HAP-1 (cell line): ENCODE data around the gene AFDN.

ENCODE experiments used
- DNase-seq, 2 experiments: peaks; one replicate each; pipeline ENCODE4 v3.0.0-alpha.2; 2016 to 2020; ENCODE audit warnings: low spot score in 2 of 2
- H3K27me3 ChIP-seq: fragments of 250-450 bp; sonication (Bioruptor Pico); 2 replicates; pipeline ENCODE4 v1.5.1; 2020; ENCODE audit warnings: low read depth, mild to moderate bottlenecking, moderate library complexity
- H3K36me3 ChIP-seq: fragments of 250-450 bp; sonication (Bioruptor Pico); replicated peaks from 2 replicates; pipeline ENCODE4 v1.5.1; 2020; ENCODE audit warnings: mild to moderate bottlenecking
- H3K4me1 ChIP-seq: fragments of 250-450 bp; sonication (Bioruptor Pico); 2 replicates; pipeline ENCODE4 v1.5.1; 2020; ENCODE audit warnings: mild to moderate bottlenecking
- H3K4me3 ChIP-seq: fragments of 250-450 bp; sonication (Bioruptor Pico); 2 replicates; pipeline ENCODE4 v1.5.1; 2020; ENCODE audit warnings: mild to moderate bottlenecking, moderate library complexity
- H3K9me3 ChIP-seq: fragments of 250-450 bp; sonication (Bioruptor Pico); 2 replicates; pipeline ENCODE4 v1.5.1; 2020; ENCODE audit warnings: mild to moderate bottlenecking, moderate library complexity
- in situ Hi-C: fragments of 300-500 bp; cut with MboI; formaldehyde crosslinking; loops from 3 replicates; pipeline ENCODE4 v1.14.3; 2020; ENCODE audit warnings: low sequenced_read_pairs, inconsistent platforms, mixed read lengths

The AFDN gene

DNA sequence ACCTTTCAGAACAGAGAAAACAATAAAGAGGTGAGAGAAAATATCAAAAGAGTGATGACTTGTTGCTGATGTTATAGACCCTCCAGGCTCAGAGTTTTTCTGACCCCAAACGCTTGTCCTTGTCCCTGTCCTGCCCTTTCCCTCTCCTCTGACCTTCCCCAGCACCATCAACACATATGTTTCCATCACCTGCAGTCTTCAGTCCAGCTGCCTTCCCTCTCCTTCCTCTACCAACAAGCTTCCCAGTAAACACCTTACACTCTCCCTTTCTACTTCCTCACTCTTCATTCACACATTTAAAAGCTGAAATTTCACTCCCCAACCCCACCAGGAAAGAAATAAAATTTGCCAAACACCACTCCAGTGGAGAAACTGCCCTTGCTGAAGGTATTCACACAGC, 25.4 kb upstream of the AFDN start:
- in situ Hi-C loops, result no loop called here
- no peaks in the 10 kb centered on the region for H3K9me3 ChIP-seq
- no peaks in the 10 kb centered on the region for H3K36me3 ChIP-seq
- peaks cover 6% of the 10 kb centered on the region; the same call in 1 of the 2 replicates for H3K4me1 ChIP-seq
- DNase-seq, result no peak
- no peak overlapping the region for H3K4me3 ChIP-seq
- H3K27me3 ChIP-seq, result no peaks in the 10 kb centered on the region

DNA sequence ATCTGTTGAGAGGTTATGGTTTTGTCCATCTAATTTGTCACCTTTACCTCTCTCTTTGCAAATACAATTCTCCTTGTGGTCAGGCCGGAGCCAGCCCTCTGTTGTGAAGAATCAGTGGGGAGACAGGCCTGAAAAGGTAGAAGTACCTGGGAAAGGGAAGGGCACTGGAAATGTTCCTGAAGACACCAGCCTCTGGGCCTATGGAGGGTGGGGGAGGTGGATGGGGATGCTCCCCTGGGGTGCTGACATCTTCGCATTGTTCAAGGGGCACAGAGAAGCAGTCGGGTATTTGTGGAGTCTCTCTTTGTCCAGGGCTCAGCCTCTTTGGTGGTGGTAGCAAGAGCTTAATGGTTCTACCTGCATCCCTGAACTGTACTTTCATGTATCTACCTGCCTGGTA, 24.4 kb upstream of the AFDN start:
- Histone ChIP-seq H3K4me3 (no peak overlapping the region), H3K9me3 (no peaks in the 10 kb centered on the region), H3K4me1 (peaks cover 6% of the 10 kb centered on the region; the same call in 1 of the 2 replicates), H3K36me3 (no peaks in the 10 kb centered on the region), H3K27me3 (no peaks in the 10 kb centered on the region)
- in situ Hi-C loops, result no loop called here
- DNase-seq, result no peak

- no peaks in the 10 kb centered on the region for H3K9me3 ChIP-seq
- DNase-seq, result no peak
- in situ Hi-C loops, result no loop called here
These were observed 22.9 kb upstream of the AFDN start for GRCh38 chr6:167803816-167804215.

GRCh38 chr6:167804281-167805013, 22.3 kb upstream of the AFDN start:
- H3K27me3 ChIP-seq, result no peaks in the 10 kb centered on the region
- H3K9me3 ChIP-seq, result no peaks in the 10 kb centered on the region
- in situ Hi-C loops, result no loop called here
- no peak for DNase-seq
- no peaks in the 10 kb centered on the region for H3K4me1 ChIP-seq
- no peak overlapping the region for H3K4me3 ChIP-seq
- no peaks in the 10 kb centered on the region for H3K36me3 ChIP-seq

More at GRCh38 chr6:167803816-167804215, 22.9 kb upstream of the AFDN start:
- no peak overlapping the region for H3K4me3 ChIP-seq
- no peaks in the 10 kb centered on the region for H3K4me1 ChIP-seq
- H3K27me3 ChIP-seq, result no peaks in the 10 kb centered on the region
- H3K36me3 ChIP-seq, result no peaks in the 10 kb centered on the region

- DNase-seq, result no peak
- in situ Hi-C loops, result no loop called here
These were observed 21.2 kb upstream of the AFDN start for GRCh38 chr6:167805349-167806060.

DNA sequence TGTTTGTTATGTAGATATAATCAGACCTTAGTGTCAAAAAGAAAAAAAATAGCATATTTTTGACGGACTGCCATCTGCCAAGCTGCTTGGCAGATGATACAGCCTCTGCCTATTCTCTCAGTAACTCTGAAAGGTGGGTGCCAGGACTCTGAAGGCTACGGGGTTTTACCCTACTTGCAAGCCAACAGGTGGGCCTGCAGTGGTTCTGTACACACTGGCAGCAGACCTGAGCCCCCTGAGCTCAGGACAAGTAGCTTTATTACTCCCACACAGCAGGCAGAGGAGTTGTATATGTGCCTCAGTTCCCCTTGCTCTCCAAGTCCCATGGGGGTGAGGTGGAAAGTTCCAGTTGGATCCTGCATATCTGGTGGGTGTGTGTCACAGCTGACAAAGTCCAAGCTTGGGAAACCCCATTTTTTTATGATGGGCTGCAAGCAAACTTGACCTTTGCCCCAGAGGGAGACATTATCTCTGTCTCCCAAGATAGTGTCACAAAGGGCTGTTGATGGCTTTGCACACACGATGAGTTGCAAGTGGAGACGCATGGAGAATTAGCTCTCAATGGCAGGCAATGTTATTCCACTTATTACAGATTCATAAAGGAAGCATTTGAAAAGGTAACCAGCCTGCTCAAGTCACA, 20.5 kb upstream of the AFDN start:
- H3K4me1 ChIP-seq, result no peaks in the 10 kb centered on the region
- H3K9me3 ChIP-seq, result no peaks in the 10 kb centered on the region
- H3K4me3 ChIP-seq, result no peak overlapping the region
- DNase-seq, result no peak
- in situ Hi-C loops, result no loop called here
- no peaks in the 10 kb centered on the region for H3K36me3 ChIP-seq
- H3K27me3 ChIP-seq, result no peaks in the 10 kb centered on the region

More at GRCh38 chr6:167805349-167806060, 21.2 kb upstream of the AFDN start:
- H3K9me3 ChIP-seq, result no peaks in the 10 kb centered on the region
- no peak overlapping the region for H3K4me3 ChIP-seq
- no peaks in the 10 kb centered on the region for H3K4me1 ChIP-seq
- H3K27me3 ChIP-seq, result no peaks in the 10 kb centered on the region
- no peaks in the 10 kb centered on the region for H3K36me3 ChIP-seq

DNA sequence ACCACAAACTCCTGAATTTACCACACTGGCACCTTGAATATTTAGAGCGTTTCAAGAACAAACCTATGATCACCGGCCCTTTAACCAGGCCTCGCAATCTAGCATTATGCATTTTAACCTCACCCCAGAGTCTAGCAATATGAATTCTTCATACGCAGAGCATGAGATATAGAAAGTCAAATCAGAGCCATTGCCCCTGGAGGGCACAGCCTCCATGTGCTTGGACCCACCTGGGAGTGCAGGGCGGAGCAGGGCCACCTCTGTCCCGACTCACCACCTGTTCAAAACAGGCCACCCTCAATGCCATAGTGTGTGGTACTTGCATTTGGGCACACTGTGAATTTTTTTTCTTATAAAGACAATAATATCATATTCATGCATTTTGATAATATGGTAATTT, 19.5 kb upstream of the AFDN start:
- in situ Hi-C loops, result no loop called here
- H3K9me3 ChIP-seq, result no peaks in the 10 kb centered on the region
- H3K36me3 ChIP-seq, result no peaks in the 10 kb centered on the region
- no peak for DNase-seq
- H3K4me3 ChIP-seq, result no peak overlapping the region
- no peaks in the 10 kb centered on the region for H3K27me3 ChIP-seq
- H3K4me1 ChIP-seq, result no peaks in the 10 kb centered on the region

GRCh38 chr6:167807756-167808155, 19.0 kb upstream of the AFDN start:
- no peak for DNase-seq
- Histone ChIP-seq H3K36me3 (no peaks in the 10 kb centered on the region), H3K9me3 (no peaks in the 10 kb centered on the region), H3K4me3 (no peak overlapping the region), H3K27me3 (no peaks in the 10 kb centered on the region), H3K4me1 (no peaks in the 10 kb centered on the region)
- in situ Hi-C loops, result no loop called here

GRCh38 chr6:167811040-167811439, 15.7 kb upstream of the AFDN start:
- Histone ChIP-seq H3K9me3 (no peaks in the 10 kb centered on the region), H3K27me3 (no peaks in the 10 kb centered on the region), H3K4me3 (no peak overlapping the region), H3K4me1 (no peaks in the 10 kb centered on the region), H3K36me3 (no peaks in the 10 kb centered on the region)
- in situ Hi-C loops, result no loop called here
- no peak for DNase-seq

DNA sequence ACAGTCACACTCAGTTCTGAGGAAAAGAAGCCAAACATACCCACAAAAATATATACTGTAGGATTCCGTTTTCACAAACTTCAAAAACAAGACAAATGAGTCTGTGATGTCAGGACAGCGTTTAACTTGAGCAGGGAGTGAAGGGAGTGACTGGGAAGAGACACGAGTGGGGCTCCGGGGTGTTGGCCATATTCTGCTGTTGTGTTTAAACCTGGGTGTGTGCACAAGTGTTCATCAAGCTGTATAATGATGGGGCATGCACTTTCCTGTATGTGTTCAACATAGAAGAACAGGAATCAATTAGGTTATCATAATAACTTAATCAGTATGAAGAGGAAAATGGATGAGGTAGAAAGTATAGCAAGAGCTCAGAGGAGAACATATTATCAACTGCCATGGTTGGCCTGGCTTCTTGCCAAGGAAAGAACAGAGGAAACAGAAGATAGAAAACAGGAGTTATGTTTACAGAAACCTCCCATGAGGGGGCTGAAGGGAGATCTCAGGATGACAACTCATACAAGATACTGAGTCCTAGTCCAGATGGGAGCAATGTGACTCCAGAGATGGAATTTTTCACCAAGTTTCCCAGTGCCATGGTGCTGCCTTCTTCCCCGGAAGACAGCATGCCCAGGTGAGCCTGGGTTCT, 15.1 kb upstream of the AFDN start:
- in situ Hi-C loops, result no loop called here
- H3K4me3 ChIP-seq, result no peak overlapping the region
- no peaks in the 10 kb centered on the region for H3K27me3 ChIP-seq
- no peaks in the 10 kb centered on the region for H3K36me3 ChIP-seq
- DNase-seq, result no peak
- H3K9me3 ChIP-seq, result no peaks in the 10 kb centered on the region
- no peaks in the 10 kb centered on the region for H3K4me1 ChIP-seq

DNA sequence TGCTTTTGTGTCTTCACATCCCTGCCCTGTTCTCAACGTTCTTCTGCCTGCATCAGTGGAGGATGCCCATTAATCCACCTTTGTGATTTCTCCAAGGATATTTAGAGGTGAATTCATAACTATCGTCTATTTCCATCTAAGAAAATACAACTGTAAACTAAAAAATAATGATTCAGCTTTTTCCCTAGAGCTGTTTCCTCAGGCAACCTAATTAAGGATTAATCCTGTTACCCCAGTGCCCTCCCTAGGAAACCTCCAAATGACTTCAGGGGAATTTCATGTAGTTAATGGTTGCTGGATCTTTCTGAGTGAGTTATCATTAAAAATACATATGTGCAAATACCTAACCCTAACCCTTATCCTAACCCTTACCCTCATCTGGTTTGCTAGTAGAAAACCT, 14.6 kb upstream of the AFDN start:
- no peak overlapping the region for H3K4me3 ChIP-seq
- H3K27me3 ChIP-seq, result no peaks in the 10 kb centered on the region
- in situ Hi-C loops, result no loop called here
- H3K4me1 ChIP-seq, result no peaks in the 10 kb centered on the region
- no peaks in the 10 kb centered on the region for H3K9me3 ChIP-seq
- no peaks in the 10 kb centered on the region for H3K36me3 ChIP-seq
- no peak for DNase-seq

DNA sequence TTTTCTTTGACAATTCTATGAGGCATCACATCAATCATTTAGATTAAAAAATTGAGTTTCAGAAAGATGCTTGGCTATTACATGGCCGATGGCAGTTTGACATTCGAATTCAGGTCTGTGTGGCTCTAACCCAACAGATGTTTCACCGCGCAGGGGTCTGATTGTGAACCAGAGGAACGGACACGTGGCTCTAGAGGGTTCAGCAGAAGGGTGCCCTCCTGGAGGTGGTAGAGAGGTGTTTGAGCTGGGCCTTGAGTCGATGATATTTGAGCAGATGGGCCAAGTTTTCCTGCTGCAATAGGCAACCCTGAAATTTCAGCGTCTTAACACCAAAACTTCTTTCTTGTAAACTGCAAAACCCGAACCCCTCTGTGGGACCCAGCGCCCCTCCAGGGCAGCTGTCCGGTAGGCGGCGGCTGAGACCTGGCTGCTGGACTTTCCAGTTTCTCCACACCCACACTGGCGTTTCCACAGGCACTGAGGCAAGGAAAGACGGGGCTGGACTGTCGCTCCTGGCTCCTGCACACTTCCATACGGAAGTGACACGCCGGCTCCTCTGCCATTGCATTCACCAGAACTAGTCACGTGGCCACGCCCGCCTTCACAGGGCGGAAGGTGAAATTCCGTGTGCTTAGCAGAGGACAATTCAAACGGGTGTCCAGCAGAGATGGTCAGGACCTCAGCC, 11.3 kb upstream of the AFDN start:
- H3K4me1 ChIP-seq, result no peaks in the 10 kb centered on the region
- no peak overlapping the region for H3K4me3 ChIP-seq
- no peak for DNase-seq
- no peaks in the 10 kb centered on the region for H3K9me3 ChIP-seq
- no peaks in the 10 kb centered on the region for H3K36me3 ChIP-seq
- in situ Hi-C loops, result no loop called here
- H3K27me3 ChIP-seq, result no peaks in the 10 kb centered on the region

- H3K36me3 ChIP-seq, result no peaks in the 10 kb centered on the region
- no peaks in the 10 kb centered on the region for H3K4me1 ChIP-seq
- no peak for DNase-seq
- H3K4me3 ChIP-seq, result no peak overlapping the region
- in situ Hi-C loops, result no loop called here
- no peaks in the 10 kb centered on the region for H3K27me3 ChIP-seq
- no peaks in the 10 kb centered on the region for H3K9me3 ChIP-seq
These were observed 9.7 kb upstream of the AFDN start for GRCh38 chr6:167817016-167817415.
